ENCODE results near the gene FOXA2.

The FOXA2 gene

GRCh38 chr20:22583773-22584521 lies 425 bp downstream of the FOXA2 start:
- no peak for DNase-seq (ENCODE audit: low spot score)

GRCh38 chr20:22582964-22583772 lies 1.2 kb downstream of the FOXA2 start:
- no peak for DNase-seq (ENCODE audit: low spot score)

GRCh38 chr20:22582386-22582963 lies 1.9 kb downstream of the FOXA2 start:
- DNase-seq (ENCODE audit: low spot score) = no peak

- no peak for DNase-seq (ENCODE audit: low spot score)
Measured at GRCh38 chr20:22581437-22582385, 2.7 kb downstream of the FOXA2 start.

- no peak for DNase-seq (ENCODE audit: low spot score)
Measured at GRCh38 chr20:22579711-22580697, 4.4 kb downstream of the FOXA2 start.

- no peak for DNase-seq (ENCODE audit: low spot score)
Measured at GRCh38 chr20:22579119-22579427, 5.3 kb downstream of the FOXA2 start.

GRCh38 chr20:22578221-22579118 lies 5.9 kb downstream of the FOXA2 start:
- no peak for DNase-seq (ENCODE audit: low spot score)

GRCh38 chr20:22577515-22578220 lies 6.7 kb downstream of the FOXA2 start:
- no peak for DNase-seq (ENCODE audit: low spot score)

- no peak for DNase-seq (ENCODE audit: low spot score)
Measured at GRCh38 chr20:22576733-22577514, 7.4 kb downstream of the FOXA2 start.

GRCh38 chr20:22576273-22576672 lies 8.1 kb downstream of the FOXA2 start:
- DNase-seq (ENCODE audit: low spot score) = no peak

- DNase-seq (ENCODE audit: low spot score) = no peak
Measured at GRCh38 chr20:22575737-22576136, 8.6 kb downstream of the FOXA2 start.

GRCh38 chr20:22575087-22575721 lies 9.2 kb downstream of the FOXA2 start:
- no peak for DNase-seq (ENCODE audit: low spot score)

- DNase-seq (ENCODE audit: low spot score) = no peak
Measured at GRCh38 chr20:22574545-22575086, 9.8 kb downstream of the FOXA2 start.

- DNase-seq (ENCODE audit: low spot score) = no peak
Measured at GRCh38 chr20:22572491-22572890, 11.9 kb downstream of the FOXA2 start.

GRCh38 chr20:22572023-22572422 lies 12.3 kb downstream of the FOXA2 start:
- DNase-seq (ENCODE audit: low spot score) = no peak

- DNase-seq (ENCODE audit: low spot score) = no peak
Measured at GRCh38 chr20:22569353-22569752, 15.0 kb downstream of the FOXA2 start.

GRCh38 chr20:22568872-22569344 lies 15.5 kb downstream of the FOXA2 start:
- DNase-seq (ENCODE audit: low spot score) = no peak
